PC-3 (cell line): ENCODE data around the gene NVL.

ENCODE experiments used
- CTCF ChIP-seq: fragments of 300-600 bp; sonication (generic); conservative IDR thresholded peaks from 2 replicates; pipeline ENCODE4 v1.5.1; 2017; ENCODE audit warnings: antibody characterized with exemption, low read depth, mild to moderate bottlenecking, low read length
- EZH2 ChIP-seq: fragments of 300-600 bp; sonication (generic); IDR thresholded peaks from one replicate; pipeline ENCODE4 v1.6.1; 2017; ENCODE audit warnings: antibody characterized with exemption, mild to moderate bottlenecking, low read length; ENCODE audit not compliant: unreplicated experiment

- TF ChIP-seq CTCF, result no peak
- no peak for TF ChIP-seq EZH2
Observed at GRCh38 chr1:224181453-224181810, 148.5 kb downstream of the NVL start.
